HG03457 (cell line): Measurements from ENCODE around the gene GAP43.

Experiments
- ATAC-seq: cut with Tn5 transposase; IDR thresholded peaks from one replicate; pipeline ENCODE4 v1.9.1; 2021; ENCODE audit warnings: moderate number of reproducible peaks; ENCODE audit not compliant: unreplicated experiment

Gene GAP43

GRCh38 chr3:115627180-115628074, 4.1 kb downstream of the GAP43 start:
- ATAC-seq: peak; percentile 72

DNA sequence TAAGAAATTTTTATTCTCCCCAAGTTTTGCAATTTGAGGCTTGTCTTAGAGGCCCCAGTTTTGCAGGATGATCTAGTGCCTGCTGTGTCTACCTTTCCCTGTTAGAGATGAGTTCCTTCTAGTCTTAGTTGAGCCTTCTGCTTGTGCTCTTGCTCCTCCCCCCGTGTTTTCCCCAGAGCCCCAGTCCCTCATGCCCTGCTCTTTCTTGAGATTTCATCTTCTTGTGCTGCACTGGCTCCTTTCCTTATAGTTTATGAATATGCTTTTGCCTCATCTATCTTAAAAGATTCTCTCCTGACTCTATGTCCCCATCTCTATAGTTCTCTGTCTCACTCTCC, 4.7 kb downstream of the GAP43 start:
- peak; percentile 34 for ATAC-seq

- ATAC-seq: no peak
Measured at GRCh38 chr3:115630850-115631249, 7.5 kb downstream of the GAP43 start.

- no peak for ATAC-seq
Measured at GRCh38 chr3:115632026-115632425, 8.7 kb downstream of the GAP43 start.

DNA sequence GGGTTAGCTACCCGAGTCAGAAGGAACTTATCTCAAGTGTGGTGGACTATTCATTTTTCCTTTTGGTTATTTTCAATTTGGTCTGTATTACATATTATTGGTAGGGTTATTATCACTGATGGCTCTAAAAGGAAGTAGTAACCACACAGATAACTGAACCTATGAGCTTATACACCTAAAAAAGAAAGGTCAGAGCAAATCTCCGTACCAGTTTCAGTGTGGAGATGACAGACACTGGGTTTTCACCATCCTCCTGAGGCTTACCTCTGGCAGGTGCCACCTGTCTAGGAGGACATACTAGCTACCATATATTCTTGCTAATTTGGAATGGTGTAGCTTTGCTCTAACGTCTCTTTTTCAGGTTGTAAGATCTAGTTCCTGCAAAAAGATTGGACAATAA, 10.2 kb downstream of the GAP43 start:
- no peak for ATAC-seq

GRCh38 chr3:115634052-115634451, 10.7 kb downstream of the GAP43 start:
- no peak for ATAC-seq

- no peak for ATAC-seq
Measured at GRCh38 chr3:115635406-115635805, 12.1 kb downstream of the GAP43 start.

DNA sequence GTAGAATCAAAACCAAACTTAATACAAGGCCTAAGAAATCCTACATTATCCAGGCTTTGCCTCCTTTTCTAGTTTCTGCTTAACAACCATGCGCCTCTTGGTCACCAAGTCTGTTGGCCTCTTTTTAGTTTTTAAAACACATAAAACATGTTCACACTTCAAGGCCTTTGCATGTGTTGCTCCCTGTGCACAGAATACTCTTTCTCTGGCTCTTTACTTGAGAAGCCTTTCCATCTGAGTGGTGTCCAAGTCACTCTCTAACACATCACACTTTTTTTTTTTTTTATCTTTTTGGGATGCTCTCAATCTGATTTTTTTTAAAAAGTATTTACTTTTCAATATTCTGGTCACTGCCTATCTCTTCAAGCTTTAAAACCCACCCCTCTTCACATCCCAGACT, 14.9 kb downstream of the GAP43 start:
- ATAC-seq: no peak

DNA sequence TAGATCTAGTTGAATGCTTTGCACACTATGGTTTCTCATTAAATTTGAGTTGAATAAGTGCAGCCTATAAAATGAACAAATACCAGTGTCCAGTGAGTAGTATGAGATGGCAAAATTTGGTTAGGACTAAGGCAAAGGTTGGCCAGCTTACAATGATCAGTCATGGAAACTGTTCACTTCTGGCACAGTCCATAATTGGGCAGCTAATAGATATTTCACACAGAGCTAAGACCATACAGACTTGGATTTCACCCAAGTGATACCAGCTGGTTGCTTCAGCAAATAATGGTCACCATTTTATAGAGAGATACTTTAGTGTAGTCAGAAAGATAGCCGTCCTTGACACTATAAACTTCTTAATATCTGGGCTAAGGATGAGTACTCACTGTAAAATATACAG, 15.7 kb downstream of the GAP43 start:
- ATAC-seq: no peak

DNA sequence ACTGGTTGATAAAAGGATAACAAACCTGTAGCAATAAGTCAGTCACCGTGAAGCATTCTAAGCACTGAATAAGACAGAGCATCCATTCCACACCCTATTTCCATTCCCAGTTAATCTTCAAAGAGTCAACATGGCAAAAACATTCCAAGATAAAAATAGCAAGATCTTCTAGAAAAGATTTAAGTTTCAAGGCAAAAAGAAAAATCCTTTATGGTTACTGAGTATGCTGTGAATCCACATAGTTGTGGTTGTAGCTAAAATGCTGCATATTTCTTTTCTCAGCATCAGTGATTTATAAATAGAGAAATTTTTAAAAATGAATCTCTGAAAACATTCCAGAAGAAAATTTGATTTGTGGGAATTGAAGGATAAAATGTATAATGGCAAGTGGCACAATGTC, 21.1 kb downstream of the GAP43 start:
- no peak for ATAC-seq

GRCh38 chr3:115646027-115646690, 22.8 kb downstream of the GAP43 start:
- ATAC-seq: no peak

GRCh38 chr3:115648559-115648958, 25.2 kb downstream of the GAP43 start:
- no peak for ATAC-seq

GRCh38 chr3:115651087-115651486, 27.8 kb downstream of the GAP43 start:
- ATAC-seq: no peak

DNA sequence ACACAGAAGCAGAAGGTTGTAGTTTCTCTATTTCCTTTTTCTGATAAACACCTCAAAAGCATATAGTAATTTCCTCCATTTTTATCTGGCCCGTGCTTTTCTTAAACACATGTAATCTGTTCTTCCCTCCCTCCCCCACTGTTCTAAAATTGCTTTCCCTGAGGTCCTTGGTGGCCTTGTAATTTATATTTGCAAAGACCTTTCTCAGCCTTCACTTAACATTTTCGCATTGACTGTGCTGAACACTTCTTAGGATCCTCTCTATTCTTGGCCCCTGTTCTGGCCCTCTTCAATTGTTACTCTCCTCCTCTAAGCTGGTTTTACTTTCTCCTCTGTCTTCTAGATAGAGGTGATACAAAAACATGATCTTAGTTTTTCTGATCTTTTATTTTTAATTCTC, 28.3 kb downstream of the GAP43 start:
- no peak for ATAC-seq

DNA sequence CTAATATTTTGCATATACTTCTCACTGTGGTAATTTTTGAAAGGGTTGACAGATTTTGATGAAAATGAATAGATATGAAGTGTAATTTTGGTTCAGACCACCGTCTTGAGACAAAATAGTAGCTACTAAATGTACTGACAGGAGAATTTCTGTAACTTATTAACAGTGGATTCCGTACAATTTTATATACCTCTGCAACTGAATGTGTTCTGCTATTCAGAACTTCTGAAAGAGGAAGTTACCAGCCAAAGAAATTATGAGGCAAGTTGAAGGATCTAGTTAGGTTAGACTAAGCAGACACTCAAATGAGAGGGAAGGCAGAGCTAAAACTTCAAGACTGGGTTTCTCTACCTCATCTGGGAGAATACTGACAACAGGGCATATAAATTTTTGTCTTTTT, 29.4 kb downstream of the GAP43 start:
- ATAC-seq: peak; percentile 63

DNA sequence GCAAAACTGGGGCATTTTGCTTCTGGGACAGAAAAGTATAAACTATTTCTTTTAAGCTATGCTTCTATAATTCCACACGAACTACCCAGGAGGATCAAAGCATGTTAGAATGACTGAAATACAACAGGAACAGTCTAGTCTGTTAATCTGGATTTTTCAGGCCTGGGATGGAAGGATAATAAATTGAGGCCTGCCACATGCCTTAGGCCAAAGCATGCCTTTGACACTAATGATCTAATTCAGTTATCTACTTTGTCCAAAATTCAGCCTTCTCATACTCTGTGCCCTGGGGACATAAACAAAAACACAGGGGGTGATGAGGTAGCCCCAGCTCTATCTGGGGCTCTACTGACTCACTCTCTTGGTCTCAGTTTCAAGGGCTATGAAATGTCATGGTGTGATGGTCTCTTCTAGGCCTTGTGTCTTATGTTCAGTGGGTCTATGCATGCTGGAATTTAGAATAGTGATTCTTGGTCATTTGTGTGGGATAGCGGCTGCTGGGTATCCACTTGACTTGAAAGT, 32.5 kb downstream of the GAP43 start:
- no peak for ATAC-seq

- no peak for ATAC-seq
Measured at GRCh38 chr3:115657168-115657567, 33.9 kb downstream of the GAP43 start.

DNA sequence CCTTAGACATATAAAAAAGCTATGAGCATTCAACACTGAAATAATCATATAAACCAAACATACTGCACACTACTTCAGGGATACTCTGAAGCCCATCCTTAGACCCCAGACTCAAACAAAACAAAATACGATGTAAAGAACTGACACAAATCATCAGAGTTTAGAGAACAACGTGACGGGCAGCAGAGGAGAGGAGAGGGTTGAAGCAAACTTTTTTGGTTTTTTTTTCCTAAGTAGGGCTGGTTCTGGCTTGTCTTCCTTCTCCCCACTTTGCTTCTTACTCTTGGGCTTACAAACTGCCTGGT, 34.7 kb downstream of the GAP43 start:
- no peak for ATAC-seq

DNA sequence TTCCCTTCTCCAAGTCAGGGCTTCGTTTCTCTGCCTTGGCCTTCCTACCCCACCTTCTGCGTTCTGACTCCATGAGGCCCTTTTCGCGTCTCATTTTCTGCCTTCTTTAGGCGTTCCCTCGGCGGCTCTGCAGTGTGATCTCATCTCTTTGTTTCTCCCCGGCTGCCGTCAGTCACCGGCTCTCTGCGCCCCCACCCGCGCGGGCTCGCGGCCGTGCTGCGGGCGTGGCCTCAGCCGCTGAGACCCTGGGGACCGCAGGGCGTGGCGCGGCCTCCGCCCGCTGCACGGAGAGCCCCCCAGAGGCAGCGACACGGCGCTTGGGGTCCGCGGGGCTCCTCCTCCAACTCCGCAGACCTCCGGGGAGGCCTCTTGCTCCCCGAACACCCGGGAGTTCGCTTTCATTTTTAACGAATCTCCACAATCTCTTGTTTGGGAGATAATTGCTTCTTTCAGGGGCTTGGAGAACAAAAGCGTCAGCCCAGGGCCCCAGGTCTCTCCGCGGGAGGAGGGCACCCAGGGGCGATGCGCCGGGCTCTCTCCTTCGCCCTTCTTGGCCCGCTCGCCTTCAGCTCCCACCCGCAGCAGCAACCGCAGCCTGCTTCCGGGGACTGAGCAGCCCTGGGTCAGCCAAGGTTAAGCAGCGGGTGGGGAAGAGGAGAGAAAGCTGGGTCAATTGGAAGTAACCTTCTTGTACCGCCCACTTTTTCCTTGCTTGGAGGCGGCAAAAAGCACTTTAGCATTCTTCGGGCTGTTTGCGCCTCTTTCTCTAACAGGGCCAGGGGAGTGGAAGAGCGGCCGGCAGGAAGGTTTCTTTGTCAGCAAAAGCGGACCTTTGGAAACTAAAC, 35.2 kb downstream of the GAP43 start:
- ATAC-seq: peak; percentile 89

GRCh38 chr3:115659253-115660220, 36.2 kb downstream of the GAP43 start:
- ATAC-seq: no peak
